T-helper 2 cell treated with Interferon-gamma antibody and Interleukin-4, amounts not matched to agents 5 μg/mL and 100 μg/mL, for 36 hours (primary cell): Measurements from ENCODE around the gene TMEM130.
"Not testable (repeated sequence)": the region's sequence is repeated elsewhere in the genome, so short reads cannot be mapped to it uniquely, and the experiment has no call there.

Experiments
- DNase-seq: peaks from one replicate; pipeline ENCODE4 v3.0.0; 2021; ENCODE audit warnings: low spot score
- H3K27ac Mint-ChIP-seq: one replicate; pipeline ENCODE4 v1.8.0; 2021; ENCODE audit warnings: mild to moderate bottlenecking, mixed read lengths
- H3K27me3 Mint-ChIP-seq: one replicate; pipeline ENCODE4 v1.8.0; 2021; ENCODE audit warnings: low read depth, mixed read lengths
- H3K36me3 Mint-ChIP-seq: one replicate; pipeline ENCODE4 v1.8.0; 2021; ENCODE audit warnings: low read depth, mixed read lengths
- H3K4me1 Mint-ChIP-seq: one replicate; pipeline ENCODE4 v1.8.0; 2021; ENCODE audit warnings: low read depth, mixed read lengths
- H3K4me3 Mint-ChIP-seq: one replicate; pipeline ENCODE4 v1.8.0; 2022; ENCODE audit warnings: mild to moderate bottlenecking, moderate library complexity, mixed read lengths
- H3K9me3 Mint-ChIP-seq: one replicate; pipeline ENCODE4 v1.8.0; 2021; ENCODE audit warnings: mixed read lengths

Gene TMEM130

DNA sequence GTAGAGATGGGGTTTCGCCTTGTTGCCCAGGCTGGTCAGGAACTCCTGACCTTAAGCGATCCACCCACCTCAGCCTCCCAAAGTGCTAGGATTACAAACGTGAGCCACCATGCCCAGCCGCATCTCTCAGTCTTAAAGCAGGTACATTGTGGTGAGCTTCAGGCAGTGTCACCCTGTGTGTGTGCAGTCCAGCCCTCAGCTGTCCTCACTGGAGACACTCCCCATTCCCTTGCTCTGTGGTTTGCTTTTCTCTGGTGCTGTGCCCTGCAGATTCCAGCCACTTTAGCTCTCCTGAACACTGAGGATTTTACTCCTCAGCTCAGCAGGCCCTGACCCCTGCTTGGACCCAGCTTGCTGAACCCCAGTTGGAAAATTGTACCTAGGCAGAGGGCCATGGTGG, 14.6 kb upstream of the TMEM130 start:
- H3K27me3 Mint-ChIP-seq = no peaks in the 10 kb centered on the region
- H3K36me3 Mint-ChIP-seq = peaks cover 46% of the 10 kb centered on the region
- peaks cover 13% of the 10 kb centered on the region for H3K4me1 Mint-ChIP-seq
- no peak for DNase-seq
- H3K9me3 Mint-ChIP-seq = no peaks in the 10 kb centered on the region
- H3K27ac Mint-ChIP-seq = no peak overlapping the region
- H3K4me3 Mint-ChIP-seq = no peak overlapping the region

DNA sequence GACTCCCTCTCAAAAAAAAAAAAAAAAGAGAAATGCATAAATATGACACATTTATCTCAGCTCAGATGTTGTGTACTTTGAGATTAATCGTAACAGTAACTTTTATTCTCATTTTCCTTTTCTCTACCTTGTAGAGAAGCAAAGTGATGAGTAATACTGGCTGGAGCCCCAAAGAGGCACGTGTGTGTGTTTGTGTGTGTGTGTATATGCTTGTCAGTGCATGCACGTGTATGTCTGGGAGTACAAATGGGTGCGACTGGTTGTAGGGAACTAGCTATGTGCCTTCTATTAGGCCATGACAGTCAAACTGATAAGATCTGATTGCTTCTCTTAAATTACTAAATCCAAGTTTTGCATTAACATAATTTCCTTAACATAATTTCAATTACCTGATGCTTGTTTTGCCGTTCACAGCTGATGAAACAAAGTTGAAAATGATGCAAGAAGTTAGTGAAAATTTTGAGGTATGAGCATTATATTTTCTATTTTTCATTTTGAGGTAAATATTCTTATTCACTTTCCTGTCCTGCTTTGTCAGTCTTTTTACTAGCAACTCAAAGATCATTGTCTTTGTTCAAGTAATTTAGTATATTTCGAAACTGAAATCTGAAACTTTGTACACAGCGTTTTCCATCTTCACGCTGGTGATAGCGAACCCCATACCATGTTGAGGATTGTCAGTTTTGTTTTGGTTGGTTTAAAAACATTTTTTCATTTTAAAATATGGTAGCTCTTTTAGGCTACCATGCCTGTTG, 11.9 kb upstream of the TMEM130 start:
- H3K4me3 Mint-ChIP-seq = no peak overlapping the region
- H3K4me1 Mint-ChIP-seq = peaks cover 10% of the 10 kb centered on the region
- H3K27me3 Mint-ChIP-seq = no peaks in the 10 kb centered on the region
- no peak overlapping the region for H3K27ac Mint-ChIP-seq
- H3K36me3 Mint-ChIP-seq = peaks cover 34% of the 10 kb centered on the region
- DNase-seq = no peak
- H3K9me3 Mint-ChIP-seq = no peaks in the 10 kb centered on the region

DNA sequence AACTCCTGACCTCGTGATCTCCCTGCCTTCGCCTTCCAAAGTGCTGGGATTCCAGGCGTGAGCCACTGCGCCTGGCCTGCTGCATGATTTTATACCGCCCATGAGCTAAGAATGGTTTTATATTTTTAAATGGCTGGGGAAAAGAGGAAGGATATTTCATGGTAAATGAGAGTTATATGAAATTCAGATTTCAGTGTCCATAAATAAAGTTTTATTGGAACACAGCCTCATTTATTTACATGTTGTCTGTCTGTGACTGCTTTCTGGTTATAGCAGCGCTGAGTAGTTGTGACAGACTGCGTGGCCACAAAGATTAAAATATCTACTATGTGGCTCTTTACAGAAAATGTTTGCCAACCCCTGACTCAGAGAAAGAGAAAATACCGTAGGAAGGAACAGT, 10.7 kb upstream of the TMEM130 start:
- peak overlapping the region; percentile 94 for H3K4me3 Mint-ChIP-seq
- H3K4me1 Mint-ChIP-seq = peaks cover 10% of the 10 kb centered on the region
- no peak for DNase-seq
- H3K9me3 Mint-ChIP-seq = no peaks in the 10 kb centered on the region
- H3K27ac Mint-ChIP-seq = peak overlapping the region; percentile 60
- H3K36me3 Mint-ChIP-seq = peaks cover 29% of the 10 kb centered on the region
- peaks cover 1% of the 10 kb centered on the region for H3K27me3 Mint-ChIP-seq

DNA sequence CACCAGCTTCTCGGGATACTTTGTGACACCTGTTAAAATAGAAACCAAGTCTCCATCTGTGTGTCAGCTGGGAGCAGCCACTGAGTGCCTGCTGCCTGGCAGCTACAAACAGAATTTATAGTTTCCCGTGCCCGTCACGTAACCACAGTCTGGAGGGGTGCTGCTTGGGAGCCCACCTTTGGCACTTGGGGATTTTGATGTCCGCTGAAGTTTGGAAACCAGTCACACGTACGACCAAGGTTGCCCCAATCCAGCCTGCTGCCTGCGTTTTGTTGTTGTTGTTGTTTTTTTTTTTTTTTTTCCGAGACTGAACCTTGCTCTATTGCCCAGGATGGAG, 10.1 kb upstream of the TMEM130 start:
- Mint-ChIP-seq H3K27ac (peak overlapping the region; percentile 93), H3K36me3 (peaks cover 29% of the 10 kb centered on the region), H3K27me3 (peaks cover 4% of the 10 kb centered on the region), H3K9me3 (no peaks in the 10 kb centered on the region), H3K4me3 (peak overlapping the region; percentile 94), H3K4me1 (peaks cover 10% of the 10 kb centered on the region)
- no peak for DNase-seq

DNA sequence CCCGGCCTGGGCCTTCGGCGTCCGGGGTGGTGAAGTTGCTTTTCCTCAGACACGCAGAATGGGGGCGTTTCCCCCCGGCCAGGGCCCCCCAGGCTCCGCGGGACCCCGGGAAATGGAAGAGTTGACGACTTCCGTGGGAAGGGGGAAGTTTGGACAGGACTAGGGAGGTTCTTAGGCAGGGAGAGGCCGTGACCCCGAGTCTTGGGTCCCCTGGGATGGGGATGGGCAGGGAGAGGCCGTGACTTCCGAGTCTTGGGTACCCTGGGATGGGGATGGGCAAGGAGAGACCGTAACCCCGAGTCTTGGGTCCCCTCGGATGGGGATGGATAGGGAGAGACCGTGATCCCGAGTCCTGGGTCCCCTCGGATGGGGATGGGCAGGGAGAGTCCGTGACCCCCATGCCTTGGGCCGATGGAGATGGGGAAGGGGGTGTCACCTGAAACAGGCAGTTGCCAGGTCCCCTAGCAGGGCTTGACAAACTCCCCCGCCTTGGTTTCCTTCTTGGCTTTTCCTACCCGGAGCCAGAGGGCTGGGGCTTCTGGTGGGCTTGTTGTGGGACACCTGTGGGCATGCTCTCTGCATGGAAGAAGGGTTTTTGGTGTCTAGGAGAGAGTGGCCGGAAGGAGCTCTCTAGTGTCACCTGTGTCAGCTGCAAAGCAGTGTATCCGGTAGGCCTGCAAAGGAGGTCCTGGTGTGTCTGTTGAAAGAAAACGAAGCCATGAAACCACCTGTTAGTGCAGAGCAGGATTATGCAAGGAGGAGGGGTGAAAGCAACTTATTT, 9.6 kb upstream of the TMEM130 start:
- H3K36me3 Mint-ChIP-seq = peaks cover 25% of the 10 kb centered on the region
- peak overlapping the region; percentile 93 for H3K27ac Mint-ChIP-seq
- H3K4me3 Mint-ChIP-seq = peak overlapping the region; percentile 94
- H3K9me3 Mint-ChIP-seq = no peaks in the 10 kb centered on the region
- peaks cover 10% of the 10 kb centered on the region for H3K4me1 Mint-ChIP-seq
- peaks cover 4% of the 10 kb centered on the region for H3K27me3 Mint-ChIP-seq
- peak; percentile 56 for DNase-seq

DNA sequence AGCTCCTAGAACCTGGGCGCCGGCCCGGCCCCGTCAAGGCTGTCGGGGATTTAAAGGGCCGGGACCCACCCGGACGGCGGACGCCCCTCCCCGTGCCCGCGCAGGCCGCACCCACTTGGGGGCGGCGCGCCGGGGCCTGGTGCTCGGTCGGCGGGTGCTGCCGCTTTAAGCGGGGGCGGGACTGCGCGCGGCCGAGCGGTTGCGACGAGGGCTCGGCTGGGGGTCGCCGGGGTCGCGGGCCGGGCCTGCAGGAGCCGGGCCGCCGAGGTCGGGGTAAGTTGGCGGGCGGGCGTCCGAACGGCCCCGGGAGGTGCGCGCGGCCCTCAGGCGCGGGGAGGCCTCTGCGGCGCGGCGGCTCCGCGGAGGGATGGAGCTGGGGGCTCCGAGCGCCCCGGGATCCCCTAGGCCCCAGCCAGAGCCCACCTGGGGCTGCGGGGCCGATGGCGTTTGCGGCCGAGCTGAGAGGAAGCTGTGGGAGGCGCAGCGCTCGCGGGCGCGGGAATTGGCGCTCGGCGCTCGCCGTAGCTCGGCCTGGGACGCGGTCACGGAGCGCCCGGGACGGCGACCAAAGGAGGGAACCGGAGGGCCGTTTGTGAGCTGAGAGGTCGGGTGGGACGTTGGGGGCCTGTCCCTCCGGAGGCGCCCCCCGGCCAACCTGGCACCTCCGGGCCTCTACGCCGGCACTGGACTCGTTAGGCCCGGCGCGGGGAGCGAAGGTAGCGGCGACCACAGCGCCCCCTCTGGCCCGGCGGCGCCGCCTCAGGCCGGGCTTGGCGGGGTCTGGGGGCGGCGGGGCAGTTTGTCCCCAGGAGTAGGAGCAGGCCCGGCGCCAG, 8.8 kb upstream of the TMEM130 start, which contains the start of gene TRRAP:
TRRAP (plus strand) TSS at position 168 of the 833 bp plus-strand sequence. CDS start 2,619 bp downstream, outside the sequence.
- DNase-seq = peak; percentile 74
- H3K27me3 Mint-ChIP-seq = peaks cover 4% of the 10 kb centered on the region
- H3K27ac Mint-ChIP-seq = peak within 1 kb of the TSS; percentile 93
- H3K36me3 Mint-ChIP-seq = peaks cover 18% of the 10 kb centered on the region
- no peaks in the 10 kb centered on the region for H3K9me3 Mint-ChIP-seq
- peaks cover 10% of the 10 kb centered on the region for H3K4me1 Mint-ChIP-seq
- peak within 1 kb of the TSS; percentile 94 for H3K4me3 Mint-ChIP-seq

DNA sequence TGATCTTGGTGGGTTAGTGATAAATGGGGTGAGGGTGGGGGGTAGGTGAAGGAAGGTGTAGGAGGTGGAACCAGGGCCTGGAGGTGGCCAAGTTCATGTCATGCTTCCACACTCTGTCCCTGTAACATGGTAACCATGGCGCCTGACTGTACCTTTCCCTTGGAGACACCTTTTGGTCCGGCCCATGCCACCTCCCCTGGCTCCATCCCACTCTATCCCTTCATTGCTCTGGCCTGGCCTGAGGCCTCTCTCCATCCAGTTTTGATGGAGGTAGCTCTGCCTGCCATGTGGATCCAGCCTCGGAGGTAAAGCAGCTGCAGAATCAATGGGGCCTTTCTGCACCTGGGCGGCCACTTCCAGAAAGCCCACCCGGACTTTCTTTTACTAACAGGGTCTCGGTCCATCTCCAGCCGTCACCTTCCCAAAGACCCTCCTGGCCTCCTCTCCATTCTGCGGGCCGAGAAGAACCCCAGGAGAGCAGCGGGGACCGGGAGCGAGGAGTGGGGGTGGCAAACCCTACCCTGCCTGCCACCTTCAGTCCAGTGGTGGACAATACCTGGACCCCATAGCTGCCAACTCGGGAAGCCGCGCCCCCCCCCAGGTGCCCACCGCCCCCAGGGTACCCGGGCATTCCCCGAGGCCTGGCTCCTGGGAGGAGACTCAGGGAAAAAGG, 8.0 kb upstream of the TMEM130 start:
- peak overlapping the region; percentile 71 for H3K4me3 Mint-ChIP-seq
- H3K27ac Mint-ChIP-seq = peak overlapping the region; percentile 15
- H3K9me3 Mint-ChIP-seq = no peaks in the 10 kb centered on the region
- H3K4me1 Mint-ChIP-seq = peaks cover 10% of the 10 kb centered on the region
- no peak for DNase-seq
- peaks cover 12% of the 10 kb centered on the region for H3K36me3 Mint-ChIP-seq
- H3K27me3 Mint-ChIP-seq = peaks cover 4% of the 10 kb centered on the region

DNA sequence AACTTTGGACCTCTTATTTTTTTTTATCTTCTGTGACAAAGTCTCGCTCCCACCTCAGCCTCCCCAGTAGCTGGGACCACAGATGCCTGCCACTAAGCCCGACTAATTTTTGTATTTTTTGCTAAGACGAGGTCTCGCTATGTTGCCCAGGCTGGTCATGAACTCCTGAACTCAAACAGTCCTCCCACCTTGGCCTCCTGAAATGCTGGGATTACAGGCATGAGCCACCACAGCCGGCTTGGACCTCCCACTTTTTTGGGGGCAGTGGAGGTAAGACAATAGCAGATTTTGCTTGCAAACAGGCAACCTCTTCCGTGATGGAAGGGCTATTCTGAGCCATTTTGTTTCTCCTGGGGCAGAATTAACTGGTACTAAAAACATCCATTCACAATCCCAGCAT, 7.3 kb upstream of the TMEM130 start:
- Mint-ChIP-seq H3K36me3 (peaks cover 8% of the 10 kb centered on the region), H3K27ac (peak overlapping the region; percentile 65), H3K4me3 (peak overlapping the region; percentile 71), H3K9me3 (no peaks in the 10 kb centered on the region), H3K4me1 (peaks cover 10% of the 10 kb centered on the region), H3K27me3 (peaks cover 4% of the 10 kb centered on the region)
- no peak for DNase-seq

DNA sequence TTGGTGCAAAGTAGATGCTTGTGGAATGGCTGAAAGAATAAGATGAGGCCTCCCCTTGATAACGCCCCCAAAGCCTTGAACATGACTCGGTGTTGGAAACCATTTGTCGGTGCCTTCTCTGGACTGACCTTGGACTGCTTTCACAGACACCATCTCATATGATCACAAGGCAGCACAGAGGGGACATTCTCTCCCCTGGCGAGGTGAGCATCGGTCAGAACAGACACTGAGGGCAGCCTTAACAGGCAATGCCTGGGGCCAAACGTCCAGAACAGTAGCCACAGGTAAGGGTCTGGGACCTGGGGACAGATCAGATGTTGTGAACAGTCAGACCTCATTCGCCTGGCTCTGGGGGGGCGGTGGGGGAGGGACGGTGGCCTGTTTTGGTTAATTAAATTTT, 5.7 kb upstream of the TMEM130 start:
- Mint-ChIP-seq H3K27ac (no peak overlapping the region), H3K4me1 (peaks cover 8% of the 10 kb centered on the region), H3K9me3 (no peaks in the 10 kb centered on the region), H3K27me3 (peaks cover 8% of the 10 kb centered on the region), H3K36me3 (peaks cover 4% of the 10 kb centered on the region), H3K4me3 (no peak overlapping the region)
- DNase-seq = no peak

DNA sequence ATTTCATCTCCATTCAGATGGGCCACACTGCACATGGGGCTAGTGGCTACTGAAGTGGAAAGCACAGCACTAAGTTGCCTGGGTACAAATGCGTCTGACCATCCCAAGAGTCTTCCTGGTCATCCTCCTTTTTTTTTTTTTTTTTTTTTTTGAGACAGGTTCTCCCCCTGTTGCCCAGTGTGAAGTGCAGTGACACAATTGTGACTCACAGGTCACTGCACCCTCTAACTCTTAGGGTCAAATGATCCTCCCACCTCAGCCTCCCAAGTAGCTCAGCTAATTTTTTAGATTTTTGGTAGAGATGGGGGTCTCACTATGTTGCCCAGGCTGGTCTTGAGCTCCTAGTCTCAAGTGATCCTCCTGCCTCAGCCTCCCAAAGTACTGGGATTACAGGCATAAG, 5.1 kb upstream of the TMEM130 start:
- peaks cover 13% of the 10 kb centered on the region for H3K27me3 Mint-ChIP-seq

DNA sequence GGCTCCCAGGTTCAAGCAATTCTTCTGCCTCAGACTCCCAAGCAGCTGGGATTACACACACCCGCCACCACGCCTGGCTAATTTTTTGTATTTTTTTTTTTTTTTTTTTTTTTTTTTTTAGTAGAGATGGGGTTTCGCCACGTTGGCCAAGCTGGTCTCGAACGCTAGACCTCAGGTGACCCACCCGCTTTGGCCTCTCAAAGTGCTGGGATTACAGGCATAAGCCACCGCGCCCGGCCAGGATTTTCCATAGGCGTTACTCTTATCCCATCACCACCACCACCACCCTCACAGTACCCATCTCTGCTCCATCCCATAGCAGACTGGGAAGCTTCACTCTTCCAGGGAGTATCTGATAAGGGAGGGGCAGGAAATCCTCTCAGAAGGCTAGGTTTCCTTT, 3.8 kb upstream of the TMEM130 start:
- H3K9me3 Mint-ChIP-seq, H3K4me1 Mint-ChIP-seq, H3K36me3 Mint-ChIP-seq, H3K27ac Mint-ChIP-seq, DNase-seq, H3K4me3 Mint-ChIP-seq: not testable (repeated sequence)
- peaks cover 20% of the 10 kb centered on the region for H3K27me3 Mint-ChIP-seq

More for the DNA sequence above, 5.1 kb upstream of the TMEM130 start:
- peaks cover 7% of the 10 kb centered on the region for H3K4me1 Mint-ChIP-seq
- H3K4me3 Mint-ChIP-seq = no peak overlapping the region
- no peaks in the 10 kb centered on the region for H3K9me3 Mint-ChIP-seq
- no peak for DNase-seq
- H3K27ac Mint-ChIP-seq = no peak overlapping the region
- peaks cover 4% of the 10 kb centered on the region for H3K36me3 Mint-ChIP-seq

DNA sequence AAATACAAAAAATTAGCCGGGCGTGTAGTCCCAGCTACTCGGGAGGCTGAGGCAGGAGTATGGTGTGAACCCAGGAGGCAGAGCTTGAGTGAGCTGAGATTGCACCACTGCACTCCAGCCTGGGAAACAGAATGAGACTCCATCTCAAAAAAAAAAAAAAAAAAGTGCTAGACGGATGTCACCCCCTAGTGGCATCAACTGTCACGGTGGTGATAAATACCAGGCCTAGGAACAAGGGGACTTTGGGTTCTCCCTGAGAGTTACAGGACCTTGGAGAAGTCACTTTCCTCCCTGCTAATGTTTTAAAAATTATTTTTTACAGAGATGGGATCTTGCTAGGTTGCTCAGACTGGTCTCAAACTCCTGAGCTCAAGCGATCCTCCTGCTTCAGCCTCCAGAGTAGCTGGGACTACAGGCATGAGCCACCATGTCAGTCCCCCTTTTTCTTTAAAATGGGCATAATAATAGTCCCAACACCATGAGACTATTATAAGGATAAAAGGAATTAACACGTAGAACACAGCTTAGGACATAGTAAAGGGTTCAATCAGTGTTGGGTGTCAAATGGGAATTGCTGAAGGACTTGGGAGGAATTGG, 2.6 kb upstream of the TMEM130 start:
- H3K4me1 Mint-ChIP-seq = peaks cover 3% of the 10 kb centered on the region
- no peaks in the 10 kb centered on the region for H3K9me3 Mint-ChIP-seq
- peaks cover 30% of the 10 kb centered on the region for H3K27me3 Mint-ChIP-seq
- no peaks in the 10 kb centered on the region for H3K36me3 Mint-ChIP-seq
- no peak overlapping the region for H3K4me3 Mint-ChIP-seq
- no peak for DNase-seq
- H3K27ac Mint-ChIP-seq = no peak overlapping the region

DNA sequence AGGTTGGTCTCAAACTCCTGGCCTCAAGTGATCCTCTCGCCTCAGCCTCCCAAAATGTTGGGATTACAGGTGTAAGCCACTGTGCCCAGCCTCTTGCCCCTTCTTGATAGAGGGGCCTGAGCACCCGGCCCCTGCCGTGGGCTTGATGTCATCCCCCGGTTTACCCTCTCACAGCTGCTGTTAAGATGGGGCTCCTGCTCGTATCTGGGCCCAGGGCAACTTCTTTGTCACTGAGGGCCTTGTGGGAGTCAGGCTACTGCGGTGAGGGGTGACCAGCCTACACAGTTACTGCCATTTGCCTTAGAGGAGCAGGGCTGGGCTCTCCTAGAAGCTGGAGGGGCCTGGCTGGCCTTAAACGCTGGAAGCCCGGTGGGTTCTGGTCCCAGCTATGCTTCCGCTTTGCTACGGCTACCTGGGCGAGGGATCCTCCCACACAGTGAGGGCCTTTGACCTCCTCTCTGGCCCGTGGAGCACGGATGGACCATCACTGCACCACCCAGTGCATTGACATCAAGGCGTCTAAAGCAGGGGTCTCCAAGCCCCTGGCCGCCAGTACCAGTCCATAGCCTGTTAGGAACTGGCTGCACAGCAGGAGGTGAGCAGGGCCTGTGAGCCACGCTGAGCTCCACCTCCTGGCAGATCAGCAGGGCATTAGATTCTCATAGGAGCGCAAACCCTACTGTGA, 1.1 kb upstream of the TMEM130 start:
- H3K27me3 Mint-ChIP-seq = peaks cover 30% of the 10 kb centered on the region
- H3K36me3 Mint-ChIP-seq = no peaks in the 10 kb centered on the region
- H3K27ac Mint-ChIP-seq = no peak overlapping the region
- H3K4me1 Mint-ChIP-seq = peaks cover 3% of the 10 kb centered on the region
- DNase-seq = no peak
- no peaks in the 10 kb centered on the region for H3K9me3 Mint-ChIP-seq
- H3K4me3 Mint-ChIP-seq = peak overlapping the region; percentile 77
